DND-41 (cell line): Measurements from ENCODE around the gene C1orf56.

ENCODE experiments used
- CTCF ChIP-seq: IDR thresholded peaks from 2 replicates; pipeline ENCODE4 v1.5.1; 2012; ENCODE audit warnings: borderline replicate concordance, low read length, moderate library complexity, mild to moderate bottlenecking; ENCODE audit not compliant: poor library complexity, severe bottlenecking; ENCODE audit errors: extremely low read depth
- EZH2 ChIP-seq: IDR thresholded peaks from 3 replicates; pipeline ENCODE4 v1.6.1; 2012; ENCODE audit warnings: borderline replicate concordance, low read depth, mild to moderate bottlenecking, moderate library complexity, low read length, inconsistent platforms; ENCODE audit not compliant: severe bottlenecking

GRCh38 chr1:151013518-151013917 is 34.0 kb upstream of the C1orf56 start:
- TF ChIP-seq CTCF (no peak), EZH2 (no peak)
